Eye (tissue), 1 donor: Measurements from ENCODE around the gene SBNO2.
"Not testable (repeated sequence)": the region's sequence is repeated elsewhere in the genome, so short reads cannot be mapped to it uniquely, and the experiment has no call there.

Source experiments
- DNase-seq: peaks from one replicate; pipeline ENCODE4 v3.0.0-alpha.2; 2015

The SBNO2 gene

GRCh38 chr19:1206150-1206863 lies 32.2 kb upstream of the SBNO2 start:
- no peak for DNase-seq

- DNase-seq, result peak; percentile 99
Measured at GRCh38 chr19:1205114-1206099, 31.3 kb upstream of the SBNO2 start, which contains the start of gene STK11. TSS of gene STK11 (plus strand) at chr19:1205778. CDS start at chr19:1206914, 1,136 bp downstream.

- DNase-seq, result not testable (repeated sequence)
Measured at GRCh38 chr19:1200614-1201013, 26.5 kb upstream of the SBNO2 start.

- DNase-seq, result no peak
Measured at GRCh38 chr19:1199531-1199930, 25.5 kb upstream of the SBNO2 start.

DNA sequence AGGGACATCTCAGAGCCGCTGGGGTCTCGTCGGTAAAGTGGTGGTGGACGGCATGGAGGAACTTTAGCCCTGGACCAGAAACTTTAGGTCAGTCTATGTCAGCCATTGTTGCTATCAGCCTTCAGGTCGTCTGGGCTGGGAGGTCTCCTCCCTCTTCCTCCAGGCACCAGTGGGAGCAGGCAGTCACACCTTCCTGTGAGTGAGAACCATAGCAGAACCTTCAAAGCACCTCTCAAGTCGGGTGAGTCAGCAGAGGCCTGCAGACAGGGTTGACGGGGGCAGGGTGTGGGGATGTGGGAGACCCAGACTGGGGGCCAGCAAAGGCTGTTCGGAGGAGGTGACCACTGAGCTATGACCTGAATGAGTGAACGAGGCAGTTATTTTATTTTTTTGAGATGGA lies 15.4 kb upstream of the SBNO2 start:
- DNase-seq, result no peak

DNA sequence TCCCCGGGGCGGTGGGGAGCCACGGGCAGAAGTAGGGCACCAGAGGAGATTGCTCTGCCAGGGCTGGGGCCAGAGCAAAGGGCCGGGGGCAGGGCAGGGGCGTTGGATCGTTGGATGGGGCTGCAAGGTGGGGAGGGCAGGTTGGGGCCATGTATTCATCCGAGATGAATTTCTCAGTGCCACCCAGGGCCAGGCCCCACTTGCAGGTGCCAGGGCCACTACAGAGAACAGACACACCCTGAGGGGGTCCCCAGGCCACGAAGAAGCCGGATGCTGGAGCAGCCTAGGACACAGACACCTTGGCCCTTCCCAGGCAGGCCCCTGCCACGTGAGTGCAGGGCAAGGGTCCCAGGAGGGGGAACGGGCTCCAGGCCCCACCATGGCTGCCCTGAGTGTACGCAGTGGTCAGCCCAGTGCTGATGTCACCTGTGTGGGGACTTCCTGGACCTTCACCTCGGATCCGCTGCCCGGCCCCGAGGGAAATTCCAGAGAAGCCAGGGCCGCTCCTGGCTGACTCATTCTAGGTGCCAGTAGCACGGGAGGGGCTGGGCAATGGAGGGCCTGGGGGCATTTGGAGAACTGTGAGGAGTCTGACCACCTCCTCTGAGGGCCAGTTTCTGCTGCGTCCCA lies 9.6 kb upstream of the SBNO2 start:
- DNase-seq, result no peak

DNA sequence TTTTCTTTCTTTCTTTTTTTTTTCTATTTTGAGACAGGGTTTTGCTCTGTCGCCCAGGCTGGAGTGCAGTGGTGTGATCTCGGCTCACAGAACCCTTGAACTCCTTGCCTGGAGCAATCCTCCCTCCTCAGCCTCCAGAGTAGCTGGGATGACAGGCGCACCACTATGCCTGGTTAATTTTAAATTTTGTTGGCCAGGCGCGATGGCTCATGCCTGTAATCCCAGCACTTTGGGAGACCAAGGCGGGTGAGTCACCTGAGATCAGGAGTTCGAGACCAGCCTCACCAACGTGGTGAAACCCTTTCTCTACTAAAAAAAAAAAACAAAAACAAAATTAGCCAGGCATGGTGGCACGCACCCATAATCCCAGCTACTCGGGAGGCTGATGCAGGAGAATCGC lies 8.7 kb upstream of the SBNO2 start:
- DNase-seq, result no peak

GRCh38 chr19:1182068-1182467 lies 8.0 kb upstream of the SBNO2 start:
- DNase-seq, result no peak

GRCh38 chr19:1181606-1182005 lies 7.5 kb upstream of the SBNO2 start:
- DNase-seq, result no peak

GRCh38 chr19:1177322-1178114 lies 3.5 kb upstream of the SBNO2 start:
- no peak for DNase-seq

- DNase-seq, result peak; percentile 59
Measured at GRCh38 chr19:1173159-1173844, 766 bp downstream of the SBNO2 start.

DNA sequence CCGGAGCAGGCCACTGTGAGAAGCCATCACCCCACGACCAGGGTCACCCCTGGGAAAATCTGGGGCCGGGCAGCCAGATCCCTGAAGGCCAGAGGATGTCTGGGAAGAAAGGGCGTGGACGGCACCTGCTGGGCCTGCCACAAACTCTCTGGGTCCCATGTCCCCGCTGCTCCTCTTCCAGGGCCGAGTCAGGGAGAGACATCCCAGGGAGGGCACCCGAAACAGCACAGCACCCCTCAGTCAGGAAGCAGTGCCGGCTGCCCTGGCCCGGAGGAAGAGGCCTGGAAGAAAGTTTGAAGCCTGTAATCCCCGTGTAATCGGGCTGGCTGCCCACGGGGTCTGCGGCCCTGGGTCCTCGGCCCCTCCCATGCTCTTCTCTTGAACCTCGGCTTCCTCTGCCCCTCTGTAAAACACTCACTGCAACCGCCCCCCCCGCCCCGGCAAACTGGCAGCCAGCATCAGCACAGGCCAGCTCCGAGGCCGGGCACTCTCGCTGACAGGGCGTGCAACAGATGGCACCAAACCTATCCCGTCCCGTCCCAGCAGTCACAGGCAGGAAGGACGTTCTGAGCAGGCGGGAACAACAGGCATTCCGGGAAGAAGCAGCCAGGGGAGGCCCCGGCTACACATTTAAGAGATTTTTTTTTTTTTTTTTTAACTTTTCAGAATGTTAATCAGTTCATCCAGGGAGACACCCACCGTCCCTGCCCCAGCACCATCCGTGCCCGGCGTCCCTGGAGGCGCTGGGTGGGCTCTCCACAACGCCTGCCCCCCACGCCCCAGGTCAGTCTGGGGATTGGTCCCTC lies 1.5 kb downstream of the SBNO2 start:
- DNase-seq, result peak; percentile 20

- peak; percentile 40 for DNase-seq
Measured at GRCh38 chr19:1171755-1172352, 2.2 kb downstream of the SBNO2 start.

DNA sequence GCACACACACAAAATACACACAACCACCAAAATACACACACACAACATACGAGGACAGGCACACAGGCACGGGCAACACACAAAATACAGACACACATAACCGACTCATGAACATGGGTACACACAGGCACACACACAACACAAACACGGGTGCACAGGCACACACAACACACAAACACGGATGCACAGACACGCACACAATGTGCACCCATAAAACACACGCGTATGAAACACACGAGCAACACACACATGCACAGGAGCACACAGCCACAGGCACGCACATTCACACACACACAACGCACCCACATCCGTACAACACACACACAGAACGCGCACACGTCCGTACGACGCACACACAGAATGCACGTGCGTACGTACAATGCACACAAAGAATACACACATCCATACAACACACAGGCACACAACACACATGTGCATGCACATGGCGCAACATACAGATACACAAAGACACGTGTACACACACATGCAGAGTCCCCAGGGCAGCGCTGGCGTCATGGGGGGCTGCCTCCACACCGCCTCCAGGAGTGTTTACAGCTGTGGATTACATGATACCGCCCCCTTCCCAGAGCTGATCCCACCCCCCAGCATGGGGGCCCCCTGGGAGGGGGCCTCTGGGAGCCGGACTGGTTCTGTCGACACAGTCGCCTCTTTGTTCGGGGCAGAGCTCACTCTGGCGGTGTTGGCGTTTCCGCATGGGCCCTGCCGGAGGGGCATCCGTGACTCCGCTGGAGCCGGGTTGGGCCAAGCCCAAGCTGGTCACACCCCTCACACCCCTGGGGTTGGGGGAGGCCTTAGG lies 2.9 kb downstream of the SBNO2 start:
- peak; percentile 57 for DNase-seq

- DNase-seq, result no peak
Measured at GRCh38 chr19:1169921-1170885, 3.9 kb downstream of the SBNO2 start.

DNA sequence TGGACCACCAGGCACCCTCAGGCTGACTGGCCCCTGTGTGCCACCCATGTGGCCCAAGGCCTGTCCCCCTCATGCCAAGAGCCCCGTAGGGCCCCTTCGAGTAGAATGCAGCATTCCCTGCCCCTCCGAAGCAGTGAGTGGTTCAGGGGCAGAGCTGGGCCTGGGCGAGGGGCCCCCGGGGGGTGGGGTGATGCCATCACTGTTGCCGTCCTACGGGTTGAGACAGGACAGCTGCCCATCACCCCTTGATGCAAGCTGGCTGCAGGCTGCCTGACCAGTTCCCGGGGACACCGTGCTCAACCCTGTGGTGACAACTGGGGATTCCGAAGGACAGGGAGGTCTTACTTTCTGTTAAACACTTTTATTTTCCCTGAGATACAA lies 4.7 kb downstream of the SBNO2 start:
- no peak for DNase-seq

- DNase-seq, result no peak
Measured at GRCh38 chr19:1168572-1169410, 5.3 kb downstream of the SBNO2 start.
